Endometrial microvascular endothelial cells (primary cell): ENCODE results near the gene MXRA7. TPM values are rescaled to one million over a fixed set of nuclear protein-coding genes. Genes with fewer than 3 reads are reported as not detected.
"Not testable (repeated sequence)": the region's sequence is repeated elsewhere in the genome, so short reads cannot be mapped to it uniquely, and the experiment has no call there.

Source experiments
- in situ Hi-C: cut with HindIII; loops from 2 replicates; pipeline ENCODE4 v1.10.0; 2017; ENCODE audit warnings: low sequenced_read_pairs, low pct_unique_long_range_greater_than_20kb; ENCODE audit errors: inconsistent ontology term
- total RNA-seq: library from RNA; depleted of rRNA; stranded (reverse); fragments of >200 nt; gene quantifications from one replicate; pipeline ENCODE4 v1.2.3, GENCODE V29; 2015; ENCODE audit errors: inconsistent ontology term

The MXRA7 gene
- total RNA-seq, 1 donor from 2014 or later = 265 TPM

DNA sequence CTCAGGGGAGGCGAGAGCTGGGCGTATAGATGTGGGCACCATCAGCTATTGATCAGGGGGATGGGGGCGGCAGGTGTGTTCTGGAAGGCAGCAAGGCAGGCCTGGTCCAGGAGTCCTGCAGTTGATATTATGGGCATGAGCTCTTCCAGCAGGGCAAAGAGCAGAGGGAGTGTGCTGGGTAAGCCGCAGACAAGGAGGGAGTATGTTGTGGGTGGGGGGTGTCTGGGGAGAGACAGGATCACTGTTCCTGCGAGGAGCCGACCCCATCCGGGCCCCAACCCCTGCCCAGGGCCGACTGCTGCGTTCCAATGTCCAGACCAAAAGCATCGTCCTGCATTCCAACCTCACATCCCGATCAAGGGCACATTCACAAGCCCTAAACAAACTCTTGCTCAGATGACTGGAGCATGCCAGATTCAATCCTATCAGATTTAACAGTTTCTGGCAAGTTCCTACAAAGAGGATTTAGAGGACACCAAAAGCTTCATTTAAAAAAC, 9.2 kb downstream of the MXRA7 start:
- in situ Hi-C loops = no loop called here

DNA sequence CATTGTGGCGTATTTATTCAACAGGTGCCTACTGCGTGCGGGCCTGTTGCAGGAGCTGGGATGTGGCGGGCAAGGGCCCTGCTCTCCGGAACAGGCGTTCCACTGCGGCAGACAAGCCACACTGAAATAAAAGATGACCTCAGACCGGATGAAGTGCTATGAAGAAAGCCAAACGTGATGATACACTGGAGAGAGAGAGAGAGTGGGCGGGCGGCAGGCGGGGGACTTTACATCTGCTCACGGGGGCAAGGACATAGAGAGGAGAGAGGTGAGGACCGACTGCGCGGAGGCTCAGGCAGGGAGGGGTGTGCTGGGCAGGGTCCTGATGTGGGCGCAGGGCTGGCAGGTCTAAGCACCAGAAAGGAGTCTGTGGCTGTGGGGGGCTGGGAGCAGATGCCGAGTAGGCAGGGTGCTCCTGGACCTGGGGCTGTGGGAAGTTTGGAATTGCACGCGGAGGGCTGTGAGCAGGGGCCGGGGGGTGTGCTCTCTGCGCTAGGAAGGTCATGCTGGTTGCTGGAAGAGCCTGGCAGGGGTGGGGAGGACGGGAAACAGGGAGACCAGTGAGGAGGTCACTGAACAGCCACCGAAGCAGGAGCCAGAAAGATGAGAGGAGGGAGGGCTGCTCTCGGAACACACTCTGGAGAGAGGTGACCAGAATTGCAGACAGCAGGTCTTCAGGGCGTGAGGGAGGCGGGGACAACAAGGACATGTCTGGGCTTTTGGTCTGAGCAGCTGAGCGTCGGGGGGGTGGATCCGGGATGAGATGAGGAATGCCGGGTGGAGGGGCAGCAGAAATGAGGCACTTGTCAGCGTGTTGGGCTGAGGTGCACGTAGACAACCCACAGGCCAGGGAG, 9.9 kb downstream of the MXRA7 start:
- in situ Hi-C loops = no loop called here

DNA sequence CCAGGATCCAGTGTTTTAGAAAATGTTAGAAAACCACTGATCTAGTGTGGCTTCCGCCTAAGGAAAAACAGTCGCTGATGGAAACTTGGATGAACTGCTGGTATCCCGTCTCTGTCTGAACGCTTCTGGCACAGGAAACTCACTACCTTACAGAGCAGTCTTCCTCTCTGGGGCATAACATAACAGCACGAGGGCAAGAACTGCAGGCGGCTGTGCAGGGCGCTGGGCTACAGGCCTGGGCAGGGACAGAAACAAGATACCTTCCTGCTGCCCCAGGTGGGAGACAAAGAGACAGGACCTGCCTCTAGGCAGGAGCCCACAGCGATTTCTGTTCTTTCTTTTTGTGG, 10.5 kb downstream of the MXRA7 start:
- in situ Hi-C loops = no loop called here

DNA sequence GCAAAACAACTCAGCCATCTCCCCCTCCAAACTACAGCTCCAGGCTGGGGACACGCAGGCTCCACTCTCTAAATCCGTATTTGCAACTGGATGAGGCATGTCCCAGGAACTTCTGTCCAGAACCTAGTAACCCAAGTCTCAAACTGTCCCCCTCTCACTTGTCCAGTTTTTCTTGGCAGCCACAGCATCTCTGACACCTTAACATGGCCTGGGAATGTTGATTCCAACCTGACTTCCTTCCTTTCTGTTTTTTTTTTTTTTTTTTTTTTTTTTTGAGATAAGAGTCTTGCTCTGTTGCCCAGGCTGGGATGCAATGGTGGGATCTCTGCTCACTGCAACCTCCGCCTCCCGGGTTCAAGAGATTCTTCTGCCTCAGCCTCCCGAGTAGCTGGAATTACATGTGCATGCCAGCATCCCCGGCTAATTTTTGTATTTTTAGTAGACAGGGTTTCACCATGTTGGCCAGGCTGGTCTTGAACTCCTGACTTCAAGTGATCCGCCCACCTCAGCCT, 12.2 kb downstream of the MXRA7 start:
- in situ Hi-C loops = not testable (repeated sequence)

DNA sequence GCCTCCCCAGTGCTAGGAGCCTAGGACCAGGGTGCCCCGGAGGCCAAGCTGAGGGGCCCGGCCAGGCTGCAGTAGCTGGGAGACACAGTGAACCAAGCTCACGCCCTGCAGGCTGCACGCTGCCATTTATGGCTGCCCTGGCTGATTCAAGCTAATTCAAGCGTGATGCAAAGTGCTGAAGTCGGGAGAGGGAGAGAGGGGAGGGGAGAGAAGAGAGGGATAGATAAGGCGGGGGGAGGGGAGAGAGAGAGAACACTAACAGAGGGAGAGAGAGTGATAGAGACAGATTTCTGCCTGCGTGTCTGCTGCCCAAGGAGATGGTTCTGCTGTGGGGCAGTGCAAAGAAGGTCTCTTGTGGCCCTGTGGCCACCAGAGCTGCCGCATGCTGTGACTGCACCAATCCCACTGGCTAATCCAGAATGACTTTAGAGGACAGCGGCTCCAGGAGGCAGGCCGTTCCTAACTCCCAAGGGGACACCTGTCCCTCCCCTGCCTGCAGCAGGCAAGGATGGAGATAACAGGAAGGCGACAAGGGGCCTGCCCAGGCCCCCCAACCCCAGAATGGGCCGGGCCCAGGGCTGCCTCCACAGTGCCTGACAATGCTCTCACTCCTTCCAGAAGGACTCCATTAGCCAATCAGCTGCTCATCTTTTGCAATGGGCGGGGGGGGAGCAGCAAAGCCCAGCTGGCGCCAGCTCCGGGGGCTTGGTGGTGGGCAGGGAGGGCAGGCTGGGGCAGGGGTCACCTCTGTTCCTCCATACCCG, 12.9 kb downstream of the MXRA7 start:
- in situ Hi-C loops = no loop called here

DNA sequence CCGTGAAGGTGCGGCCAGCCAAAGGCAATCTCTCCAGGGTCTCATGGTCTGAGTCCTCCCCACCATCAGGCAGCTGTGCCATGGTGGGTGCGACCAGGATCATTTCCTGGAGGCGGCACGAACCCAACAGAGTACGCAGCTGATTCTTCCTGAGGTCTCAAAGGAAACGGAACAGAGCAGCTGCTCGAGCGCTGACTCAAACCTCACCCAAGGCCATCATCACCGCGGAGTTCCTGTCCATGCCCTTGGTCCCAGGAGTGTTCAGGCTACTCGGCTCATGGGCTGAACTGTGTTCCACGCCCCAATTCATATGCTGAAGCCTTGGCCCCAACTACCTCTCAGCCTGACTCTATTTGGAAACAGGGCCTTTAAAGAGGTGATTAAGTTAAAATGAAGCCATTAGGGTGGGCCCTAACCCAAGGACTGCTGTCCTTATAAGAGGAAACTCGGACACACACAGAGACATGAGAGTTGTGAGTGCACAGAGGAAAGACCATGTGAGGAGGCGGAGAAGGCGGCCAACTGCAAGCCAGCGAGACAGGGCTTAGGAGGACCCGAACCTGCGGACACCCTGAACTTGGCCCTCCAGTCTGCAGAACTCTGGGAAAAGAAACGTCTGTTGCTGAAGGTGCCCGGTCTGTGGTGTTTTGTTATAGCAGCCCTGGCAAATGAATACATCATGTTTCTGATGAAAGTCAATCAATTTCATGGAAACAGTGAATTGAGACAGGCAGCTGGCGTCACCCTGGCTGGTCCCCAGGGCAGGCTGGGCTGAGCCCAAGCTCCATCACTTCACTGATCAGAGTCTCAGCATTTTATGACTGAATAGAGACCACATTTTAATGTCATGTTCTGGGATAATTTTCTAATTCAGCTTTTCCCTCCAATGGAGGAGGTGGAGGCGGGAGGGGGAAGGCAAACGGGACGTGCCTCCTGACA, 13.7 kb downstream of the MXRA7 start:
- in situ Hi-C loops = no loop called here

DNA sequence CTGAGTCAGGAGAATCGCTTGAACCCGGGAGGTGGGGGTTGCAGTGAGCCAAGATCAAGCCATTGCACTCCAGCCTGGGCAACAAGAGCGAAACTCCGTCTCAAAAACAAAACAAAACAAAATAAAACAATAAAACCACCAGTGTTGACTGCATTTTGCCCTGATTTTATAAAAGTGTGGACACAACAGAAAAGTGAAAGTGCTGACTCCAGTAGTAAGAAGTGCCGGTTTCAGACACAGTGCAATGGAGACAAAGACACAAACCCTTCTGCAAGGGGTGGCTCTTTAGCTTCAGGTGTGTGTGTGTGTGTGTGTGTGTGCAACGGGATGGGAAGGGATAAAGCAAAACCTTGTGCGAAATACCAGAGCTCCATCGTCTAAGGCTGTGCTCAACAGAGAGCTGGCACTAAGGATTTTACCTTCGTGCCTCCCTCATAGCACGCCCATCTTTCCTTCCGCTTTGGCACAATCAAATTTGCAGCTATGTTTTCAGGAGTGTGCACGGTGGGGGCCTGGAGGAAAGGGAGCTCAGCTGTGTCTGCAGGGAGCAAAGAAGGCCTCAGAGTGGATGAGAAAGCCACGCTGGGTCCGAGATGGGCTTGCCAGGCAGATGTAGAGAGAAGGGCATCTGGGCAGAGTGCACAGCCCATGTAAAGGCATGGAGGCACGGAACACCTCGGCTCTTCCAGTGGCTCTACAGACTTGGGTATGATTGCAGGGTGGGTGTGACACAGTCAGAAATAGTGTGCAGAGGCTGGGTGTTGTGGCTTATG, 15.5 kb downstream of the MXRA7 start:
- in situ Hi-C loops = no loop called here

DNA sequence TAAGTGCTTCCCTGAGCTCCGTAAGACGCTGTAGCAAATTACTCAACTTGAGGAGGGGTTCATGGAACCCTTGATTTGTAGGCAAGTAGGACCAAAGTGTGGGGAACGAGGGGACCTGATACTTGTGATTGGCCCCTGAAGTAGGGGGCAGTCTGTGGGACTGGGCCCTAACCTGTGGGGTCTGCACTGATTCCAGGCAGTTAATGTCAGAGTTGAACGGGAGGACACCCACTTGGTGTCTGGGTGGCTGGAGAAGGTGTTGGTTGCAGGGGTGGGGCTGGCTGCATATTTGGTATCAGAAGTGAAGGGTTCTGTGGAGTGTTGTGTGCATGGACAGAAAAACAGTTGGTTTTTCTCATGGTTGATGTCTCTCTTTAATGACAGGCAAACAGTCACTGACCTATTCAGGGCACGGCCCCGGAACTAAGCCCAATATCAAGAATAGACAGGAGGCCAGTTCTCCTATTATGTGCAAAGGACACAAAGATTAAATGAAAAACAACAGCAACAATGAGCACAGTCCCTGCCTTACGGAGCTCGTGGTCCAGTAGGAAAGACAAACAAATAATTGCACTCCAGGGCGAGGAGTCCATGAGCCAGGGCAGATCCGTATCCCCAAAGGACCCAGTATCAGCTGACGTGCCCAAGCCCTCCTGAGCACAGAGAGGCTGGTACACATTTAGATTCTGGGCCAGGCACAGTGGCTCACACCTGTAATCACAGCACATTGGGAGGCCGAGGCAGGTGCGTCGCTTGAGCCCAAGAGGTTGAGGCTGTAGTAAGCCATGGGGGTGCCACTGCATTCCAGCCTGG, 19.2 kb downstream of the MXRA7 start:
- in situ Hi-C loops = no loop called here

DNA sequence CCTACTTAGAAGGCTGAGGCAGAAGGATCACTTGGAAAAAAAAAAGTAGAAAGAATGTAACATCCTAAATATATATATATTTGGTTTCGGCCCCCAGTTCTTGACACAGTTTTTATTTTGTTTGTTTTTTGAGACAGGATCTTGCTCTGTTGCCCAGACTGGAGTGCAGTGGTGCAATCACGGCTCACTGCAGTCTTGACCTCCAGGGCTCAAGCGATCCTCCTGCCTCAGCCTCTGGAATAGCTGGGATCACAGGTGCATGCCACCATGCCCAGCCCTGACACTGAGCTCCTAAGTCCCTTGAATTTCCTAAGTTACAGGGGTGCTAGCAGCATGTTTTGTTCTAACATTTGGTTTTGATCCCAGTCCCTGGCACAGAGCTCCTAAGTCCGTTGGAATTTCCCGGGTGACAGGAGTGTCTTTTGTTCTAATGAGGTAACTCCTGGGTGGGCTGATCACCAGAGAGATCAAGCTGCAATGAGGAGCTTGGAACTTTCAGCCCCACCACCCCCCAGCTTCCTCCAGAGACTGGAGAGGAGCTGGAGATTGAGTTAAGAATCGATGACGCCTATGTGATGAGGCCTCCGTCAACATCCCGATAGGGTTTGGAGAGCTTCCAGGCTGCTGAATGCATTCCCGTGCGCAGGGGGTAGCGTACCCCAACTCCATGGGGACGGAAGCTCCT, 20.0 kb downstream of the MXRA7 start:
- in situ Hi-C loops = no loop called here

DNA sequence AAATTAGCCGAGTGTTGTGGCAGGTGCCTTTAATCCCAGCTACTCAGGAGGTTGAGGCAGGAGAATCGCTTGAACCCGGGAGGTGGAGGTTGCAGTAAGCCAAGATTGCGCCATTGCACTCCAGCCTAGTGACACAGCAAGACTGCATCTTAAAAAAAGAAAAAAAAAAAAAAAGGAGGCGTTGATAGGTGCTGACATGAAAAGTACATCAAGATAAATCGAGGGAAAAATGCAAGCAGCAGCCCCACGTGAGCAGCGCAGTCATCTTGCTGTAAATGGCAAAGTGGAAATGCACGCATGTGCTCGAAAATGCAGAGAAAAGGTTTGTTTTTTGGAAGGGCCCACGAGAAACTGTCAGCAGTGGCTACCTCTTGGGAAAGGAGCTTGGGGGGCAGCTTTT, 20.9 kb downstream of the MXRA7 start:
- in situ Hi-C loops = no loop called here

DNA sequence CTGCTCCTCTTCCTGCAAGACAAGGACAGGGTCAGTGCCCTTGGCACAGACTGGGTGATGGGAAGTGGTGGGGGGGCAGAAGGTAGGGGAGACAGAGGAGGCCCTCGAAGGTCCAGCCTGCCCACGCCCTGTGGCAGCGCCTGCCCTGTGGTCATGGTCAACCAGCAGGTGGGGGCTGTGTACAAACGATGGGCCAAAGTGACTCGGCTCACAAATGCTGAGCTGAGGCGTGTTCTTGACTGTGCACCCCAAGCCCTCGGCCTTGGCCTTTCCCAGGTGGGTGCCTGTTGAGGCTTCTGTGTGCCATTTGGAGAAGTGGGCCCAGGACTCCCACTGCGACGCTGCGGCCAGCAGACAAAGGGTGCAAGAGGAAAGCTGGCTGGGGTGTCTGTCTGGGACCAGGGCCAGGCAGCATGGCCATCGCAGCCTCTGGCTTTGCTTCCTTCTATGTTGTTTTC, 22.6 kb downstream of the MXRA7 start:
- in situ Hi-C loops = no loop called here

DNA sequence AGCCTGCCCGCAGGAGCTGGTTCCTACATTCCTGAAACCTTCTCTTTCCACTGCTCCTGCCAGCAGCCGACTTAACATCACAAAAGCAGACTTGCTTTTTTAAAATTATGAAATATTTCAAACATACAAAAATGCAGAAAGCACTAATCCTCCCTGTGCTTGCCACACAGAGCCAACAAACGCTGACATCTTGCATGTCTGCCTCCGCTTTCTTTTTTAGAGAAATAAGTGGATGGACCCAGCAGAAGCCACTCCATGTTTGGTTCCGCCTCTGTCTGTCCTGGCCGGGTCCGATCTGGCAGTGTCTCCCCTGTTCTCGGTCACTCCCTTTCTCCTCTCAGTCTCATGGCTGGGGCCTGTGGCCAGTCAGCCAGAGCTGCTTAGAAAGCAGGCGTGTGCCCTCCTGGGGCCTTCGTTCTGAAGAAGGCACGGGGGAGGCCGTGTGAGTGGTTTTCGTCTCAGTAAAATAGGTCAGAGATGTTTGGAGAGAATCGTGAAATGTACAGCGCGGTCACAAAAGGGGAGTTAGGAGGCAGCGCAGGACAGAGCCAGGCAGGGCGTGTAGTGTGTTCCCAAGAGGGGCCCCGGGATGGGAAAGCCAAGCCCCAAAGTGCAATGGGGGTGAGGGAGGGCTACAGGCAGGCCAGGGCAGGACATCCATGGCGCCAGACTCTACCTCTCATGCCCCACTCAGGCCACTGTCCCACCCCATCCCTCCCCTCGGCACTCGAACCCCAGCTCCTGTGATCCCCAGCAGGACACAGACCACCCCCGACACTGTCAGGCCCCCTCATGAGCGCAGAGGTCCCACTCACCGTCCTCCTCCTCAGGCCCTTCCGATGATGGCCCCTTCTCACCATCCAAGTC, 23.2 kb downstream of the MXRA7 start:
- in situ Hi-C loops = no loop called here

DNA sequence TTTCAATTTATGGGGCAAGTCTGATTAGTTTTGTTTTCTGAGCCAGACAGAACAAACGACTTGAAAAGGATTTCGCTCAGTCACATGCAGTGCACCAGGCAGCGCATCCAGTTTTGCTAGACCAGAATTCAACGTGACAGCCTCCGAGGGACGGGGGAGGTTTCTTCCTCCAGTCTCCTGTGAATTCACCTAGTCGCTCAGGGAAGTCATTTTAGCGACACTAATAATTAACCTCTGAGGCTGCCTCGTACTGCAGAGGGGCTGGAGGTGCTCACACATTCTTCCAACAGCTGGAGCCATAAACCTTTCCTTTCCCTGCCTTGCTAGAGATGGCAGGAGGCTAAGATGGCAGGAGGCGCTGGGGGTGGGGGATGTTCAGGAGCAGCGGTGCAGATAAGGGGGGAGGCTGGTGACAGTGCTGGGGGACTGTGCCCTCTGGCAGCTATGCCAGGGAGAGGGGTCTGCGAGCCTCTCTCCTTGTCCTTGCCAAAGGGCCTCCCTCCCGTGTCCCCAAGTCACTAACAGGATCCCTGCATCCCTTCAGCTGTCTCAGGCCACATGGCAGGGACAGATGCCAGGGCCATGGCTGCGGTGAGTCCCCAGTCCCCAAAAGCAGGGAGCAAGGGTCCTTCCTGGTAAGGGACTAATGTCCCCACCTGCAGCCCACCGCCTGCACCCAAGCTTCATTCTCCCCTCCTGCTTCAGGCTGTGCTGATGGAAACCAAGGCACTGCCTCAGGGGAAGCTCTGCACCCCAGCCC, 24.0 kb downstream of the MXRA7 start:
- in situ Hi-C loops = no loop called here

DNA sequence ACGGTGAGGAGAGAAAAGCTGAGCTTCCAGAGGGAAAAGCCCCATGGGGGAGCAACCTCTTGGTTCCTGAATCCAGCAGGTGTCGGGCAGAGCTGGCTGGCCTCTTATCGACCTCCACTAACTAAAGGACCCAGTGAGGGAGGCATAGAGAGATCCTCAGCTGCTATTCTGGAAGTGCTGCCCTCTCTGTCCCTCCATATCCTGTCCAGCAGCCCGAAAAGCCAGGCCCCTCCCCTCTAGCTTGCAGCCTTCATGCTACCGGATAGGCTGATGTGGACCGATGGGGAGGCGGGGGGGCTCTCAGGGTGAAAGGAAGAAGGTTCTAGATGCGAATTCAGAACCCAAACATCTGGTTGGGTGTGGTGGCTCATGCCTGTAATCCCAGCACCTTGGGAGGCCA, 24.9 kb downstream of the MXRA7 start:
- in situ Hi-C loops = no loop called here

DNA sequence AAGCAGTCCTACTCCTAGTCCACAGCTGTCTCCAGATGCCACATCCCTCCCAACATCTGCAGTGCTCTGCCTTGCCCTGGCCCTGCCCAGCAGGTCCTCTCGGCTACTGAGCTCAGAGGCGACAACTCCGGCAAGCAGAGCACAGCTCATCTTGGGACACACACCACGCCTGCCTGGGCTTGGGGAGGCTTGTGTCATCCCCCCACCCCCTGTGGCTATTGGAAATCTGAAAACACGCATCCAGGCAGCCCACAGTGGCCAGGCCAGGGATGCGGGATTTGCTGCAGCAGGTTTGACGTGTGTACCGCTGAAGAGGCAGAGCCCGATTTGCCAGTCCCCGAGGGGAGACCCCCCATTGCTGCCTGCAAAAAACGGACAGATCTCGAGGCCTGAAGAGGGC, 25.4 kb downstream of the MXRA7 start:
- in situ Hi-C loops = no loop called here
